DND-41 (cell line): ENCODE measurements around the gene DVL2.
A peak's percentile ranks its signal among the peaks of the same experiment; 100 is the strongest.

Source experiments
- ATAC-seq: fragments of 200-7000 bp; cut with Tn5 transposase; 3 replicates; pipeline ENCODE4 v1.9.1; 2021; ENCODE audit warnings: low read depth; ENCODE audit not compliant: insufficient read depth
- DNase-seq: peaks from one replicate; pipeline ENCODE4 v3.0.0-alpha.2; 2020
- H2AFZ ChIP-seq: 2 replicates; pipeline ENCODE4 v1.6.0; 2012; ENCODE audit warnings: low read depth, low read length
- H3K27ac ChIP-seq: 2 replicates; pipeline ENCODE4 v1.5.1; 2012; ENCODE audit warnings: low read length, inconsistent platforms
- H3K27me3 ChIP-seq: fragments of 200-600 bp; sonication (generic); 2 replicates; pipeline ENCODE4 v1.6.0; 2012; ENCODE audit warnings: low read length, mild to moderate bottlenecking, inconsistent platforms; ENCODE audit not compliant: insufficient read depth, poor library complexity
- H3K36me3 ChIP-seq: 2 replicates; pipeline ENCODE4 v1.5.1; 2012; ENCODE audit warnings: low read length, inconsistent platforms; ENCODE audit not compliant: insufficient read depth
- H3K4me1 ChIP-seq: 2 replicates; pipeline ENCODE4 v1.5.1; 2012; ENCODE audit warnings: mild to moderate bottlenecking, low read length; ENCODE audit not compliant: insufficient read depth
- H3K4me2 ChIP-seq: 2 replicates; pipeline ENCODE4 v1.6.0; 2012; ENCODE audit warnings: mild to moderate bottlenecking, moderate library complexity, low read length, inconsistent platforms; ENCODE audit not compliant: insufficient read depth
- H3K4me3 ChIP-seq, 2 experiments: fragments of 200-600 bp in 1 of 2; shearing (Covaris generic) in 1 of 2; 2 replicates each; pipeline ENCODE4 v1.5.1; 2012 to 2016; ENCODE audit warnings: inconsistent platforms in 2 of 2, low read length in 2 of 2, mild to moderate bottlenecking in 2 of 2, low read depth in 1 of 2, moderate library complexity in 1 of 2
- H3K79me2 ChIP-seq: 2 replicates; pipeline ENCODE4 v1.6.0; 2012; ENCODE audit warnings: low read length, inconsistent platforms; ENCODE audit not compliant: insufficient read depth
- H3K9ac ChIP-seq: 2 replicates; pipeline ENCODE4 v1.6.0; 2012; ENCODE audit warnings: low read depth, mild to moderate bottlenecking, inconsistent platforms, low read length, moderate library complexity
- H3K9me3 ChIP-seq: 2 replicates; pipeline ENCODE4 v1.5.1; 2012; ENCODE audit warnings: low read length, moderate library complexity, mild to moderate bottlenecking, inconsistent platforms; ENCODE audit not compliant: insufficient read depth, severe bottlenecking
- H4K20me1 ChIP-seq: 2 replicates; pipeline ENCODE4 v1.6.0; 2012; ENCODE audit warnings: low read length; ENCODE audit not compliant: insufficient read depth
- CTCF ChIP-seq: IDR thresholded peaks from 2 replicates; pipeline ENCODE4 v1.5.1; 2012; ENCODE audit warnings: borderline replicate concordance, low read length, moderate library complexity, mild to moderate bottlenecking; ENCODE audit not compliant: poor library complexity, severe bottlenecking; ENCODE audit errors: extremely low read depth
- EZH2 ChIP-seq: IDR thresholded peaks from 3 replicates; pipeline ENCODE4 v1.6.1; 2012; ENCODE audit warnings: borderline replicate concordance, low read depth, mild to moderate bottlenecking, moderate library complexity, low read length, inconsistent platforms; ENCODE audit not compliant: severe bottlenecking

Gene DVL2

GRCh38 chr17:7190276-7190917, 43.9 kb downstream of the DVL2 start:
- H3K27me3 ChIP-seq = no peaks in the 10 kb centered on the region
- ATAC-seq = no peak
- no peak for DNase-seq
- H3K9ac ChIP-seq = no peak overlapping the region
- no peaks in the 10 kb centered on the region for H3K4me1 ChIP-seq
- TF ChIP-seq EZH2 (no peak), CTCF (no peak)
- 0 out of 2 replicates have a peak, but pooled peaks cover 3% of the 10 kb centered on the region for H4K20me1 ChIP-seq
- H3K4me2 ChIP-seq = no peak overlapping the region
- peaks cover 4% of the 10 kb centered on the region; the same call in 1 of the 2 replicates for H3K36me3 ChIP-seq
- H3K4me3 ChIP-seq = no peak overlapping the region
- no peak overlapping the region for H3K27ac ChIP-seq
- H2AFZ ChIP-seq = no peak overlapping the region
- H3K79me2 ChIP-seq = no peaks in the 10 kb centered on the region
- no peaks in the 10 kb centered on the region for H3K9me3 ChIP-seq

GRCh38 chr17:7186241-7186640, 48.1 kb downstream of the DVL2 start:
- H2AFZ ChIP-seq = no peak overlapping the region
- H3K27ac ChIP-seq = no peak overlapping the region
- H4K20me1 ChIP-seq = no peaks in the 10 kb centered on the region
- DNase-seq (no peak), ATAC-seq (no peak; the same call in 2 of the 3 replicates)
- H3K36me3 ChIP-seq = no peaks in the 10 kb centered on the region; the same call in 1 of the 2 replicates
- TF ChIP-seq EZH2 (no peak), CTCF (peak; percentile 48)
- H3K4me1 ChIP-seq = no peaks in the 10 kb centered on the region
- H3K9me3 ChIP-seq = no peaks in the 10 kb centered on the region
- H3K4me3 ChIP-seq = no peak overlapping the region
- H3K79me2 ChIP-seq = no peaks in the 10 kb centered on the region
- H3K27me3 ChIP-seq = no peaks in the 10 kb centered on the region
- H3K9ac ChIP-seq = no peak overlapping the region
- no peak overlapping the region for H3K4me2 ChIP-seq

GRCh38 chr17:7184647-7185046, 49.7 kb downstream of the DVL2 start:
- no peak overlapping the region for H3K9ac ChIP-seq
- H2AFZ ChIP-seq = no peak overlapping the region
- H3K4me1 ChIP-seq = no peaks in the 10 kb centered on the region
- no peaks in the 10 kb centered on the region for H3K27me3 ChIP-seq
- no peaks in the 10 kb centered on the region for H3K9me3 ChIP-seq
- no peaks in the 10 kb centered on the region for H3K79me2 ChIP-seq
- ATAC-seq (no peak), DNase-seq (no peak)
- TF ChIP-seq EZH2 (no peak), CTCF (no peak)
- H3K27ac ChIP-seq = no peak overlapping the region
- no peak overlapping the region for H3K4me2 ChIP-seq
- no peaks in the 10 kb centered on the region for H4K20me1 ChIP-seq
- H3K4me3 ChIP-seq = no peak overlapping the region
- no peaks in the 10 kb centered on the region for H3K36me3 ChIP-seq
